ENCODE data around the gene MAGI3.

DNA sequence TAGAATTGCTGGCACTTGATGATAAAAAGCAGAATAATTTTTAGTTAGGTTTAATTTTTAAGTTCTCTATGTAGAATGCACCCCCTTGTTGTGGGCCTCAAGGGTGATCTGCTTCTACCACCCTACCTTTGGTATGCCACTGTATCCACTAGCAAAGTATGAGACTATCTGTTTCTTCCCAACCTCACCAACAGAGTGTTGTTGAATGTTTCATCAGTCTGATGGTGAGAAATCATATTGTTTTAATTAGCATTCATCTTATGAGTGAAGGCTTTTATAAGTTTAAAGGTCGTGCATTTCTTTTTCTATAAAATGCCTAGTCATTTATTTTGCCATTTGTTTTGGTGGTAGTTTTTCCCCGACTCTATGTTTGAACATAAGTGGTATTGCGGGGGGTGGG, 141.0 kb downstream of the MAGI3 start:
- TF ChIP-seq, protein P1, sequence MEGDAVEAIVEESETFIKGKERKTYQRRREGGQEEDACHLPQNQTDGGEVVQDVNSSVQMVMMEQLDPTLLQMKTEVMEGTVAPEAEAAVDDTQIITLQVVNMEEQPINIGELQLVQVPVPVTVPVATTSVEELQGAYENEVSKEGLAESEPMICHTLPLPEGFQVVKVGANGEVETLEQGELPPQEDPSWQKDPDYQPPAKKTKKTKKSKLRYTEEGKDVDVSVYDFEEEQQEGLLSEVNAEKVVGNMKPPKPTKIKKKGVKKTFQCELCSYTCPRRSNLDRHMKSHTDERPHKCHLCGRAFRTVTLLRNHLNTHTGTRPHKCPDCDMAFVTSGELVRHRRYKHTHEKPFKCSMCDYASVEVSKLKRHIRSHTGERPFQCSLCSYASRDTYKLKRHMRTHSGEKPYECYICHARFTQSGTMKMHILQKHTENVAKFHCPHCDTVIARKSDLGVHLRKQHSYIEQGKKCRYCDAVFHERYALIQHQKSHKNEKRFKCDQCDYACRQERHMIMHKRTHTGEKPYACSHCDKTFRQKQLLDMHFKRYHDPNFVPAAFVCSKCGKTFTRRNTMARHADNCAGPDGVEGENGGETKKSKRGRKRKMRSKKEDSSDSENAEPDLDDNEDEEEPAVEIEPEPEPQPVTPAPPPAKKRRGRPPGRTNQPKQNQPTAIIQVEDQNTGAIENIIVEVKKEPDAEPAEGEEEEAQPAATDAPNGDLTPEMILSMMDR (conservative IDR thresholded peaks at IDR 0.05; ENCODE audit: low read length): no peak
- no peak for TF ChIP-seq EZH2phosphoT487 (IDR thresholded peaks at IDR 0.05; ENCODE audit: borderline replicate concordance, low read depth, low read length)

Measured in OCI-LY7 (cell line).